Neuronal stem cell (in vitro differentiated cells): ENCODE results near the gene OTULINL.
A peak's percentile ranks its signal among the peaks of the same experiment; 100 is the strongest.

Experiments used
- DNase-seq: peaks from one replicate; pipeline ENCODE4 v3.0.0-alpha.2; 2013; ENCODE audit warnings: low spot score
- H2AFZ ChIP-seq: one replicate; pipeline ENCODE4 v1.6.1; 2013; ENCODE audit warnings: mild to moderate bottlenecking, low read length, inconsistent platforms
- H2AK5ac ChIP-seq: 2 replicates; pipeline ENCODE4 v1.6.1; 2013; ENCODE audit warnings: low read depth, mild to moderate bottlenecking, inconsistent platforms, low read length, moderate library complexity, mixed read lengths
- H2BK120ac ChIP-seq: 2 replicates; pipeline ENCODE4 v1.6.1; 2013; ENCODE audit warnings: low read depth, mild to moderate bottlenecking, inconsistent platforms, low read length, moderate library complexity, mixed read lengths
- H2BK12ac ChIP-seq: one replicate; pipeline ENCODE4 v1.6.1; 2013; ENCODE audit warnings: low read length, inconsistent platforms
- H2BK15ac ChIP-seq: 2 replicates; pipeline ENCODE4 v1.6.1; 2013; ENCODE audit warnings: mild to moderate bottlenecking, low read length, inconsistent platforms, mixed read lengths
- H2BK5ac ChIP-seq: one replicate; pipeline ENCODE4 v1.6.1; 2013; ENCODE audit warnings: inconsistent platforms, mild to moderate bottlenecking, low read length, moderate library complexity
- H3K14ac ChIP-seq: one replicate; pipeline ENCODE4 v1.6.1; 2013; ENCODE audit warnings: low read length, inconsistent platforms
- H3K18ac ChIP-seq: 2 replicates; pipeline ENCODE4 v1.6.1; 2013; ENCODE audit warnings: low read length, inconsistent platforms
- H3K23ac ChIP-seq: 2 replicates; pipeline ENCODE4 v1.6.1; 2013; ENCODE audit warnings: low read depth, mild to moderate bottlenecking, mixed read lengths, low read length, inconsistent platforms; ENCODE audit not compliant: poor library complexity
- H3K27ac ChIP-seq: replicated peaks from 3 replicates; pipeline ENCODE4 v1.5.1; 2013; ENCODE audit warnings: low read length, inconsistent platforms
- H3K27me3 ChIP-seq, 3 experiments: 2 replicates each; pipeline ENCODE4 v1.6.1; 2013; ENCODE audit warnings: low read length in 3 of 3, mild to moderate bottlenecking in 2 of 3, inconsistent platforms in 1 of 3, low read depth in 1 of 3, mixed read lengths in 1 of 3, moderate library complexity in 1 of 3; ENCODE audit not compliant: control insufficient read depth in 3 of 3, insufficient read depth in 3 of 3
- H3K36me3 ChIP-seq, 2 donors: replicated peaks in 1 of 2; 2 replicates each; pipeline ENCODE4 v1.6.1; 2013; ENCODE audit warnings: low read length in 2 of 2; ENCODE audit not compliant: control insufficient read depth in 2 of 2, insufficient read depth in 2 of 2
- H3K4ac ChIP-seq: 2 replicates; pipeline ENCODE4 v1.6.1; 2013; ENCODE audit warnings: inconsistent platforms, mild to moderate bottlenecking, low read length, moderate library complexity
- H3K4me1 ChIP-seq, 2 donors: 1 replicate in 1 of 2; 2 replicates in 1 of 2; pipeline ENCODE4 v1.6.1; 2013; ENCODE audit warnings: low read length in 2 of 2, low read depth in 1 of 2; ENCODE audit not compliant: control insufficient read depth in 2 of 2, insufficient read depth in 1 of 2
- H3K4me2 ChIP-seq: one replicate; pipeline ENCODE4 v1.6.1; 2013; ENCODE audit warnings: mild to moderate bottlenecking, low read length, inconsistent platforms; ENCODE audit not compliant: insufficient read depth, poor library complexity, severe bottlenecking
- H3K4me3 ChIP-seq, 2 donors: 2 replicates each; pipeline ENCODE4 v1.5.1; 2013; ENCODE audit warnings: low read length in 2 of 2, mild to moderate bottlenecking in 2 of 2, inconsistent platforms in 1 of 2, moderate library complexity in 1 of 2
- H3K79me1 ChIP-seq: one replicate; pipeline ENCODE4 v1.6.1; 2013; ENCODE audit warnings: low read depth, mild to moderate bottlenecking, inconsistent platforms, low read length, moderate library complexity
- H3K9ac ChIP-seq: one replicate; pipeline ENCODE4 v1.6.1; 2013; ENCODE audit warnings: mild to moderate bottlenecking, low read depth, low read length, inconsistent platforms; ENCODE audit not compliant: poor library complexity
- H3K9me3 ChIP-seq, 2 donors: replicated peaks in 1 of 2; 2 replicates each; pipeline versions ENCODE3 to v1.6.1; 2013; ENCODE audit warnings: low read length in 2 of 2, mild to moderate bottlenecking in 2 of 2, inconsistent platforms in 1 of 2, low read depth in 1 of 2, mixed read lengths in 1 of 2, moderate library complexity in 1 of 2; ENCODE audit not compliant: control insufficient read depth in 2 of 2, insufficient read depth in 1 of 2
- H4K8ac ChIP-seq: one replicate; pipeline ENCODE4 v1.6.1; 2013; ENCODE audit warnings: low read depth, mild to moderate bottlenecking, inconsistent platforms, low read length, moderate library complexity
- H4K91ac ChIP-seq: one replicate; pipeline ENCODE4 v1.6.1; 2013; ENCODE audit warnings: low read length, low read depth, mild to moderate bottlenecking, inconsistent platforms; ENCODE audit not compliant: poor library complexity
- WGBS, 2 donors: extraction: QIAGEN DNeasy Blood & Tissue Kit; methylation state at CpG; one replicate each; pipeline ENCODE4 v1.1.7; 2013; ENCODE audit warnings: missing lambda C conversion rate in 2 of 2, mixed read lengths in 1 of 2; ENCODE audit not compliant: insufficient read length in 2 of 2, insufficient replicate concordance in 1 of 2; ENCODE audit errors: extremely low coverage in 2 of 2; 5-methylcytosine and 5-hydroxymethylcytosine counted together

The OTULINL gene

DNA sequence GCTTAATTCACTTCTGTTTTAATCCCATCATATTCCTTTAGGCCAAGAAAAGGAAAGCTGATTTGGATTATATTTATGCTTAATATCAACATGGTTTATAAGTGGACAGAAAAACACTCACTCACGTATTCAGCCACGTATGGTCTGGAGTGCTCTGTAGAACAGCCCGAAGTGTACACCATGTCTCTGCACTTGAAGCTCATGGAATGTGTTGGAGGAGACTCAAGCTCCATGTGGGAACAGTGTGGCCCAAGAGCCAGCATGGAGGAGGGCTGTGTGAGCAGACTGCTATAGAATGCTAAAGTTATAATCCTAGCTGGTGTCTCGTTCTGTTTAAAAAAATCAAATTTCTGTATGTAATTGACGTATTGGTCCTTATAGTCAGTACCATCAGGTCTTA, 32.9 kb downstream of the OTULINL start:
- H3K27me3 ChIP-seq: no peaks in the 10 kb centered on the region
- no CpG with 5 or more reads among the region's 5 CpGs for WGBS, 2 donors
- no peaks in the 10 kb centered on the region for H3K79me1 ChIP-seq
- H3K23ac ChIP-seq: no peak overlapping the region
- no peak overlapping the region for H3K4ac ChIP-seq
- no peak overlapping the region for H4K8ac ChIP-seq
- H2BK120ac ChIP-seq: no peak overlapping the region
- no peak overlapping the region for H3K14ac ChIP-seq
- no peak overlapping the region for H4K91ac ChIP-seq
- no peaks in the 10 kb centered on the region for H3K4me1 ChIP-seq
- H3K36me3 ChIP-seq: peaks cover 0 to 4% of the 10 kb centered on the region in 2 donors
- DNase-seq: no peak
- no peak overlapping the region for H3K9ac ChIP-seq
- no peak overlapping the region for H2BK15ac ChIP-seq
- H2AFZ ChIP-seq: no peak overlapping the region
- no peaks in the 10 kb centered on the region for H3K9me3 ChIP-seq
- no peak overlapping the region for H3K27ac ChIP-seq
- no peak overlapping the region for H2AK5ac ChIP-seq
- no peak overlapping the region for H2BK12ac ChIP-seq
- no peak overlapping the region for H3K18ac ChIP-seq
- H3K4me3 ChIP-seq: no peak overlapping the region
- no peak overlapping the region for H3K4me2 ChIP-seq
- no peak overlapping the region for H2BK5ac ChIP-seq

DNA sequence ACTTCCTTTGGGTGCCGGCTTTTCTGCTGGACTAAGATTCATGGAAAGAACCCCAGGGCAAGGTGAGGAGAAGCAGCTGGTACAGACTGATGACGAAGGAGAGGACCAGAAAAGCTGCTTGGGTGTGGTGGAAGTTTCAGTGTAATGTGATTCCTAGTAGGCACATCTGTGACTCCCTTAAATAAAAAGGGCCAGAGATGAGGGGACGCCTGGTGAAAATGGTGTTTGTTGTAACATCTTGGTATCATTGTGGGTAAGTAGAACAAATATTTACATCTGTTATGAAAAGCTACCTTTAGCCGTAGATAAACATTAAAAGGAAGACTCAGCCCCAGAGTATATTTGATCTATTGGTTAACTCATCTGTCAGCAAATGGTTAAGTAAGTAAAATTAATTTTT, 33.8 kb downstream of the OTULINL start:
- Histone ChIP-seq H2AFZ (no peak overlapping the region), H3K23ac (no peak overlapping the region), H3K14ac (no peak overlapping the region), H4K91ac (no peak overlapping the region), H3K4ac (no peak overlapping the region), H3K27me3 (no peaks in the 10 kb centered on the region), H2BK5ac (no peak overlapping the region), H2BK120ac (no peak overlapping the region), H2BK12ac (no peak overlapping the region), H3K4me2 (no peak overlapping the region), H3K18ac (peak overlapping the region; percentile 8), H3K4me3 (no peak overlapping the region), H2AK5ac (no peak overlapping the region), H2BK15ac (no peak overlapping the region), H3K4me1 (no peaks in the 10 kb centered on the region), H3K36me3 (peaks cover 0 to 4% of the 10 kb centered on the region in 2 donors), H3K9me3 (no peaks in the 10 kb centered on the region), H4K8ac (no peak overlapping the region), H3K9ac (peak overlapping the region; percentile 0), H3K79me1 (no peaks in the 10 kb centered on the region), H3K27ac (no peak overlapping the region)
- DNase-seq: no peak
- WGBS, 2 donors: no CpG with 5 or more reads among the region's 4 CpGs

DNA sequence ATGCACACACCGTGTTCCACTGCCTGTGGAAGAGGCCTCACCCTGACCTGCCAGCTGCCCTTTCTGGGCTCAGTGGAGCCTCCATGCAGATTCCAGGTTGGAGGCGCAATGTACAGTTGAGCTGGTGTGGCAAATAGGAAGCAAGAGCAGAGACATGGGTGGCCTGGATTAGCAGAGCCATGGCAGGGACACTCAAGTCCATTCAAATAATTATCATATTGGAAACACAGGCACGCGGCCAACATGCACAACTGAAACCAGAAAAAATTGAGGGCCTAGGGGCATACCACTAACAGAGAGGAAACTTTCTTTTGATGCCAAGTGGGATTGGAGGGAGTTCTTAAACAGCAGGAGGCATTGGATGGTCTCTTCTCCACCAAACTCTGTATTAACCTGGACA, 35.8 kb downstream of the OTULINL start:
- H4K91ac ChIP-seq: no peak overlapping the region

DNA sequence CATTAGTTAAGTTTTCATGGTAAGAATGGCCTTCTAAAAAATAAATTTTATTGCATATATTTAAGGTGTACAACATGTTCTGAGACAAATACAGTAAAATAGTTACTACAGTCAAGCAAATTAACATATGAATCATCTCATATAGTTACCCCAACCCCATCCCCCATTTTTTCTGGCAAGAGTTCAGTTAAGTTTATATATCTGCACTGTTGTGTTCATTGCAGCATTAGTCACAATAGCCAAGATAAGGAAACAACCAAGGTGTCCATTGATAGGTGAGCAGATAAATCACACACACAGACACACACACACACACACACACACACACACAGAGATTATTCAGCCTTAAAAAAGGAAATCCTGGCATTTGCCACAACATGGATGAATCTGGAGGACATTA, 45.7 kb downstream of the OTULINL start:
- no peak overlapping the region for H3K27ac ChIP-seq
- no peak overlapping the region for H2BK12ac ChIP-seq
- H3K23ac ChIP-seq: no peak overlapping the region
- no peak overlapping the region for H2BK120ac ChIP-seq
- H3K18ac ChIP-seq: no peak overlapping the region
- H3K4me3 ChIP-seq: no peak overlapping the region
- no peaks in the 10 kb centered on the region for H3K27me3 ChIP-seq
- H2AK5ac ChIP-seq: no peak overlapping the region
- no peak for DNase-seq
- no peak overlapping the region for H2BK5ac ChIP-seq
- no peaks in the 10 kb centered on the region for H3K36me3 ChIP-seq
- H3K4ac ChIP-seq: no peak overlapping the region
- no peaks in the 10 kb centered on the region for H3K4me1 ChIP-seq
- no peak overlapping the region for H2AFZ ChIP-seq
- no peak overlapping the region for H3K14ac ChIP-seq
- no peak overlapping the region for H3K4me2 ChIP-seq
- no peak overlapping the region for H2BK15ac ChIP-seq
- H4K91ac ChIP-seq: no peak overlapping the region
- H4K8ac ChIP-seq: no peak overlapping the region
- no peaks in the 10 kb centered on the region for H3K79me1 ChIP-seq
- no peak overlapping the region for H3K9ac ChIP-seq
- no peaks in the 10 kb centered on the region for H3K9me3 ChIP-seq

More for the DNA sequence above, 35.8 kb downstream of the OTULINL start:
- Histone ChIP-seq H3K18ac (no peak overlapping the region), H3K36me3 (peaks cover 0 to 3% of the 10 kb centered on the region in 2 donors), H2AK5ac (no peak overlapping the region), H3K27ac (no peak overlapping the region), H2BK15ac (no peak overlapping the region), H3K14ac (no peak overlapping the region), H3K4me2 (no peak overlapping the region), H3K4me3 (no peak overlapping the region), H3K4ac (no peak overlapping the region), H2AFZ (no peak overlapping the region), H3K9ac (peak overlapping the region; percentile 24), H3K4me1 (no peaks in the 10 kb centered on the region), H2BK5ac (no peak overlapping the region), H3K9me3 (no peaks in the 10 kb centered on the region), H4K8ac (no peak overlapping the region), H2BK12ac (no peak overlapping the region), H2BK120ac (no peak overlapping the region), H3K23ac (no peak overlapping the region), H3K79me1 (no peaks in the 10 kb centered on the region), H3K27me3 (no peaks in the 10 kb centered on the region)
- no CpG with 5 or more reads among the region's 4 CpGs for WGBS, 2 donors
- no peak for DNase-seq
